Activated CD8-positive, alpha-beta memory T cell treated with anti-CD3 and anti-CD28 coated beads, Interleukin-2, amount 50 U/mL, for 1 hour (primary cell): ENCODE results near the gene TMEM116.
A peak's percentile ranks its signal among the peaks of the same experiment; 100 is the strongest.
"Not testable (repeated sequence)": the region's sequence is repeated elsewhere in the genome, so short reads cannot be mapped to it uniquely, and the experiment has no call there.

Experiments
- DNase-seq: peaks from one replicate; pipeline ENCODE4 v3.0.0-alpha.2; 2020; ENCODE audit errors: extremely low read depth

TMEM116 gene

DNA sequence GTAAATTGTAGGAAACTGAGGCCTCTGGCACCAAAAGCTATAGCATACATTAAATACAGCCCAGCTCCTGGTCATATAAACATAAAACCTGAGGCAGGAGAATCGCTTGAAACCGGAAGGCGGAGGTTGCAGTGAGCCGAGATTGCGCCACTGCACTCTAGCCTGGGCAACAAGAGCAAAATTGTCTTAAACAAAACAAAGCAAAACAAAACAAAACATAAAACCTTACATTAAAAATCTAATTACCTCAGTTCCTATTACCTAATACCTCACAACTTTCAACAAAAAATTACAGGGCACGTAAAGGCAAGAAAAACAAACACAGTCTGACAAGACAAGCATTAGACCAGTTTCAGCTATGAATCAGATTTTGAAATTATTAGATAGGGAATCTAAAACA is 36.7 kb downstream of the TMEM116 start:
- no peak for DNase-seq

GRCh38 chr12:111975161-111975931 is 37.6 kb downstream of the TMEM116 start:
- DNase-seq: no peak

- peak; percentile 0 for DNase-seq
Observed at GRCh38 chr12:111971800-111972199, 41.2 kb downstream of the TMEM116 start.

DNA sequence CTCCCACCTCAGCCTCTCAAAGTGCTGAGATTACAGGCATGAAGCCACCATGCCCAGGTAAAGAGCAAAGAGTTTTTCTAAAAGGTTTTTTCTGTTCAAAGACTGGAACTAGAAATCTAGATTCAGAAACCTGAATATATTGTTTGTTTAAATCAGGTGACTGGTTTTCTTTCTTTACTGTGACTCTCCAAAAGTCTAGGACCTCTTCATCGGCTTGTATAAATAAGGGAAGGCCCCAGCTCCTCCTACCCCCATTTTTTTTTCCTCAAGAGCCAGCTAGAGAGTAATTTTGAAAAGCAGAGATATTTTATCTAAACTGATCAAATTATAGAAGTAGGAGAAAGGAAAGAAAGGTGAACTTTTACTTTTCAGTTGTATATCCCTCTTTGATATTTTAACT is 48.0 kb downstream of the TMEM116 start:
- DNase-seq: no peak

- DNase-seq: not testable (repeated sequence)
Observed at GRCh38 chr12:111959518-111959917, 53.4 kb downstream of the TMEM116 start.

- DNase-seq: not testable (repeated sequence)
Observed at GRCh38 chr12:111957224-111957623, 55.7 kb downstream of the TMEM116 start.

DNA sequence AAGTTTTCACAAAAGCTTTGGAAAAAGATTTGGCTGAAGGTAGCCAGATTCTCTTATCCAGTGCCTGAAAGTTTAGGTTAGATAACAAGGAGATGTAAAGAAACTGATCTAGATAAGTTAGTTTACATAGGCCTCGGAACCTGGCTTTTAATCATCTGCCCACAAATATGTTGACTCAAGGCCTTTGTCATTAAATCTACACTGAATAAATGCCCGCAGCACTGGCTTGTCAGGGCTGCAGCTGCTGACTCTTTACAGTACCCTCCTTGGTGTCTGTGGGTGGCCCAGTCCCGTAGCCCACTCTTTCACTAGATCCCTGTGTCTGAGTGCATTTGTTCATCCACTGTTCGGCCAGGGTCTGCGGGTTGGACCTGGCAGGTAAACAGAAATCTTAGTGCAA is 58.0 kb downstream of the TMEM116 start:
- no peak for DNase-seq

- DNase-seq: no peak
Observed at GRCh38 chr12:111953455-111953854, 59.5 kb downstream of the TMEM116 start.

- DNase-seq: not testable (repeated sequence)
Observed at GRCh38 chr12:111952084-111952787, 60.7 kb downstream of the TMEM116 start.

GRCh38 chr12:111950961-111951676 is 61.8 kb downstream of the TMEM116 start:
- DNase-seq: not testable (repeated sequence)

DNA sequence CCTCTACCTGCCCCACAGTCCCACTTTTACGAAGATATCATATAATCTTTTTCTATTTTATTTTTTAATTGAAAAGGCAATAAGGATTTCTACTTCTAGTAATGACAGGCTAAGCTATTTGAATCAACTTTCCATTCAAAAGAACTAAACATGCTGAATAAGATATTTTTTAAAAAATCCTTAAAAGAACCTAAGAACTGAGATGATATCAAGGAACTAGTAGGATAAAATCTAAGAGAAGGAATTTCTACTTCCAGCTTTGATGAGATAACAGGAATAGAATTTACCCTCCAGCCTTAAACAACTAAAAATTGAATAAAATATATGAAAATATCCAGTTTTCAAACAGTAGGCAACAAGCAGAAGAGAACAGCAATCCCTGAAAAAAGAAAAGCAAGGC is 69.0 kb downstream of the TMEM116 start:
- no peak for DNase-seq

DNA sequence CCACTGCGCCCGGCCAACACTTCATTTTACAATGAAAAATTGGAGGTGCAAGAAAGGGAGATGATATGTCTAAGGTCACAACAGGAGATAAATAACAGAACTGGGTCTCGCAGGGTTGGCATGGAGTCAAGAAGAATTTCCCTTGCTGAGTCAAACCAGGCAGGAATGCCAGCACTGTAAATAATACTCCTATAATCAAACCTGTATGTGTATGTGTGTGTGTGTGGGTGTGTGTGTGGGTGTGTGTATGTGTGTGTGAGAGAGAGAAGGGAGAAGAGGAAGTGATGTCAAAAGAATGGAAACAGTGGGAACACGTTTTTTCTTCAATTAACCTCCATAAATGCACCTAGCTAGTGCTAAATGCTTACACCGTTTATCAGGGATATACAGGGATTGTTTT is 70.4 kb downstream of the TMEM116 start:
- DNase-seq: no peak

DNA sequence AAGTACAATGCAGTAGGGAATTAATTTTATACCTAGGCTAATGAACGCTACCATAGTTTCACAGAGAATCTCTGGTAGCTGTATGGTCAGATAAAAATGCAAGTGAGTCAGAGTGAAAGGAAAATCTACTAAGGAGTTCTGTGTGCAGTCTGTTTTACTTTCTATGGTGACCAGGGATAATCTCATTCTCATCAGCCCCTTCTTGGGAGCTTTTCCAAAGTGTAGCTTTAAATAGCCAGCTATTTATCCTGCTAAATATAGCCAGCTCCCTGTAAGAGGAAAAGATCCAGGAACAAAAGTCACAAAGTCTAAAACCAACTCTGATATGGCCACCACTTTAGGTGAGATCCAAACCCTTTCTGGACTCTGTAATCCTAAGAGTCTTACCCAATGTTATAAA is 75.5 kb downstream of the TMEM116 start:
- DNase-seq: no peak

- no peak for DNase-seq
Observed at GRCh38 chr12:111936869-111937268, 76.1 kb downstream of the TMEM116 start.

- no peak for DNase-seq
Observed at GRCh38 chr12:111932241-111932640, 80.7 kb downstream of the TMEM116 start.

GRCh38 chr12:111927346-111927745 is 85.6 kb downstream of the TMEM116 start:
- no peak for DNase-seq

GRCh38 chr12:111926631-111927030 is 86.3 kb downstream of the TMEM116 start:
- no peak for DNase-seq

DNA sequence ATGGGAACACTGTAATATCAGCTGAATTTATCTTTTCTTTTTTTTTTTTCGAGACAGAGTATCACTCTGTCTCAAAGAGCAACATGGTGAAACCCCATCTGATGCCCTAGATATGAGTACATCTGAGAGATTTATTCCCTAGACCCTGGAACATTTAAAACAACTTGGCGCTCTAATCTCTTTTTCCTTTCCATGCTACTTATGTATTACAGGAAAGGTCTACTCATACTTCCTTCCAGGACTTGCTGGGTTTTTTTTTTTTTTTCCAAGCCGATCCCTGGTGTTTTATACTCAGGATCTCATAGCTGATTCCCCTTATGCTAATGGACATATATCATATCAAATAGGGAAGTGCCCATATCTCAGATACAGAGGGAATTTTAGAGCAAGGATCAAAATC is 87.8 kb downstream of the TMEM116 start:
- no peak for DNase-seq

DNA sequence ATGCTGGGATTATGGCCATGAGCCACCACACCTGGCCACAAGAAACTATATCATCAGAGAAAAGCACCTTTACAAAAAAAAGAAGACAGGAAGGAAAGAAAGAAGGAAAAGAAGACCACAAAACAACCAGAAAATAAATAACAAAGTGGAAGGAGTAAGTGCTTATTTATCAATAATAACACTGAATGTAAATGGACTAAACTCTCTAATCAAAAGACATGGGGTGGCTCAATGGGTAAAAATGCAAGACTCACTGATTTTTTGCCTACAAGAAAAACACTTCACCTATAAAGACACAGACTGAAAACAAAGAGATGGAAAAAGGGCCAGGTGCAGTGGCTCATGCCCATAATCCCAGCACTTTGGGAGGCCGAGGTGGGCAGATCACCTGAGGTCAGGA is 105.2 kb downstream of the TMEM116 start:
- no peak for DNase-seq

DNA sequence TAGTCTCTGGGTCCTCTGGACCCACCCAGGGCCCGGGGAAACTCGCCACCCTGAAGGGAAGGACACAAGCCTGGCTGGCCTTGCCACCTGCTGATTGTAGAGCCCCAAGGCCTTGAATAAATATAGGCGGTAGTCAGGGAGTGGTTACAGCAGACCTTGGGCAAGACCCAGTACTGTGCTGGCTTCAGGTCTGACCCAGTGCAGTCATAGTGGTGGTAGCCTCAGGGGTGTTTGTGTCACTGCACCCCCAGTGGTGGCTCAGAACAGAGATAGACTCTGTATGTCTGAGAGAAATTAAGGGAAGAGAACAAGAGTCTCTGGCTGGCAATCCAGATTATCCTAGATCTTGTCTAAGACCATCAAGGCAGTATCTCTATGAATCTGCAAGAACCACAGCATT is 107.5 kb downstream of the TMEM116 start:
- no peak for DNase-seq

DNA sequence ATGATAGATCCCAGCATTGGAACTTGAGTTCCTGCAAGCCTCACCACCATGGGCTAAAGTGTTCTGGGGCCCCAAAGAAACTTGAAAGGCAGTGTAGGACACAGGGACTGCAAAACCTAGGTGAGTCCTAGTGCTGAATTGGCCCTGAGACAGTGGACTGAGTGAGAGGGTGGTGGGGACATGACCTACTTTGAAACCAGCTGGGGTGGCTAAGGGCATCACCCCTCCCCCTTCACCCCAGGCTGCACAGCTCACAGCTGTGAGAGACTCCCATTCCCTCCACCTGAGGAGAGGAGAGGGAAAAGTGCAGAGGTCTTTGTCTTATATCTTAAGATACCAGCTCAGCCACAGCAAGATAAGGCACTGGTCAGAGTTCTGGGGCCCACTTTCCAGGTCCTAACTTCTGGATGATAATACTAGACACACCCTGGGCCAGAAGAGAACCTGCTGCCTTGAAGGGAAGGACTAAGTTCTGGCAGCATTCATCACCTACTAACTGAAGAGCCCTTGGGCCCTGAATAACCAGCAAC is 108.5 kb downstream of the TMEM116 start:
- DNase-seq: no peak

DNA sequence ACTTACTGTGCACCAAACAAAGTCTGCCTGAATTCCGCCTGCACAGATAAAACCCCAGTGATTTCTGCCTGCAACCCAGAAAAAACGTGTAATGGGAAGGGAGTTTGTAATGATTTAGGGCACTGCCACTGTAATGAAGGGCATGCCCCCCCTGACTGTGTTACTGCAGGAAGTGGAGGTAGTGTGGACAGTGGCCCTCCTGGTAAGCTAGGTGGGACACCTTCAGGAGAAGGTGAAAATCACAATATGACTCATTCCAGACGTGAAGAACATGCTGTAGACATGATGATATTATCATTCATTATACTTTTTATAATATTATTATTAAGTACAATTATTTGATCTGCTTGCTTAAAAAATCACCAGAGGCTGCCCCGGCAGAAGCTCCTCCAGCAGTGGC is 111.8 kb downstream of the TMEM116 start:
- DNase-seq: no peak
